ENCODE measurements around the gene MYO9A.
A peak's percentile ranks its signal among the peaks of the same experiment; 100 is the strongest.

The MYO9A gene

GRCh38 chr15:71790081-71790480, 327.9 kb downstream of the MYO9A start:
- TF ChIP-seq CTCF (IDR thresholded peaks at IDR 0.05; ENCODE audit: low read depth, low read length) = no peak
- no peak for DNase-seq (ENCODE audit: extremely low read depth, low read depth)

- DNase-seq (ENCODE audit: extremely low read depth, low read depth) = no peak
- TF ChIP-seq CTCF (IDR thresholded peaks at IDR 0.05; ENCODE audit: low read depth, low read length) = no peak
Measured at GRCh38 chr15:71789616-71790015, 328.3 kb downstream of the MYO9A start.

- no peak for DNase-seq (ENCODE audit: extremely low read depth, low read depth)
- TF ChIP-seq CTCF (IDR thresholded peaks at IDR 0.05; ENCODE audit: low read depth, low read length) = no peak
Measured at GRCh38 chr15:71788646-71789579, 329.0 kb downstream of the MYO9A start.

- DNase-seq (ENCODE audit: extremely low read depth, low read depth) = no peak
- no peak for TF ChIP-seq CTCF (IDR thresholded peaks at IDR 0.05; ENCODE audit: low read depth, low read length)
Measured at GRCh38 chr15:71786673-71787072, 331.3 kb downstream of the MYO9A start.

- no peak for TF ChIP-seq CTCF (IDR thresholded peaks at IDR 0.05; ENCODE audit: low read depth, low read length)
- DNase-seq (ENCODE audit: extremely low read depth, low read depth) = no peak
Measured at GRCh38 chr15:71785996-71786395, 332.0 kb downstream of the MYO9A start.

GRCh38 chr15:71784719-71785118, 333.2 kb downstream of the MYO9A start:
- DNase-seq (ENCODE audit: extremely low read depth, low read depth) = no peak
- TF ChIP-seq CTCF (IDR thresholded peaks at IDR 0.05; ENCODE audit: low read depth, low read length) = peak; percentile 15

- DNase-seq (ENCODE audit: extremely low read depth, low read depth) = no peak
- TF ChIP-seq CTCF (IDR thresholded peaks at IDR 0.05; ENCODE audit: low read depth, low read length) = no peak
Measured at GRCh38 chr15:71782422-71783165, 335.4 kb downstream of the MYO9A start.
